Activated CD8-positive, alpha-beta memory T cell treated with anti-CD3 and anti-CD28 coated beads for 4 hours (primary cell): ENCODE measurements around the gene RBL1.
"Not testable (repeated sequence)": the region's sequence is repeated elsewhere in the genome, so short reads cannot be mapped to it uniquely, and the experiment has no call there.

ENCODE experiments used
- DNase-seq, 2 donors: peaks; one replicate each; pipeline ENCODE4 v3.0.0-alpha.2; 2020; ENCODE audit warnings: low read depth in 2 of 2

RBL1 gene, protein sequence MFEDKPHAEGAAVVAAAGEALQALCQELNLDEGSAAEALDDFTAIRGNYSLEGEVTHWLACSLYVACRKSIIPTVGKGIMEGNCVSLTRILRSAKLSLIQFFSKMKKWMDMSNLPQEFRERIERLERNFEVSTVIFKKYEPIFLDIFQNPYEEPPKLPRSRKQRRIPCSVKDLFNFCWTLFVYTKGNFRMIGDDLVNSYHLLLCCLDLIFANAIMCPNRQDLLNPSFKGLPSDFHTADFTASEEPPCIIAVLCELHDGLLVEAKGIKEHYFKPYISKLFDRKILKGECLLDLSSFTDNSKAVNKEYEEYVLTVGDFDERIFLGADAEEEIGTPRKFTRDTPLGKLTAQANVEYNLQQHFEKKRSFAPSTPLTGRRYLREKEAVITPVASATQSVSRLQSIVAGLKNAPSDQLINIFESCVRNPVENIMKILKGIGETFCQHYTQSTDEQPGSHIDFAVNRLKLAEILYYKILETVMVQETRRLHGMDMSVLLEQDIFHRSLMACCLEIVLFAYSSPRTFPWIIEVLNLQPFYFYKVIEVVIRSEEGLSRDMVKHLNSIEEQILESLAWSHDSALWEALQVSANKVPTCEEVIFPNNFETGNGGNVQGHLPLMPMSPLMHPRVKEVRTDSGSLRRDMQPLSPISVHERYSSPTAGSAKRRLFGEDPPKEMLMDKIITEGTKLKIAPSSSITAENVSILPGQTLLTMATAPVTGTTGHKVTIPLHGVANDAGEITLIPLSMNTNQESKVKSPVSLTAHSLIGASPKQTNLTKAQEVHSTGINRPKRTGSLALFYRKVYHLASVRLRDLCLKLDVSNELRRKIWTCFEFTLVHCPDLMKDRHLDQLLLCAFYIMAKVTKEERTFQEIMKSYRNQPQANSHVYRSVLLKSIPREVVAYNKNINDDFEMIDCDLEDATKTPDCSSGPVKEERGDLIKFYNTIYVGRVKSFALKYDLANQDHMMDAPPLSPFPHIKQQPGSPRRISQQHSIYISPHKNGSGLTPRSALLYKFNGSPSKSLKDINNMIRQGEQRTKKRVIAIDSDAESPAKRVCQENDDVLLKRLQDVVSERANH

GRCh38 chr20:37095599-37096414 is at the start of gene RBL1:
TSS of gene RBL1 (minus strand) at chr20:37095997. CDS start at chr20:37095928, 69 bp downstream.
- DNase-seq = peak; percentile 54 to 65

DNA sequence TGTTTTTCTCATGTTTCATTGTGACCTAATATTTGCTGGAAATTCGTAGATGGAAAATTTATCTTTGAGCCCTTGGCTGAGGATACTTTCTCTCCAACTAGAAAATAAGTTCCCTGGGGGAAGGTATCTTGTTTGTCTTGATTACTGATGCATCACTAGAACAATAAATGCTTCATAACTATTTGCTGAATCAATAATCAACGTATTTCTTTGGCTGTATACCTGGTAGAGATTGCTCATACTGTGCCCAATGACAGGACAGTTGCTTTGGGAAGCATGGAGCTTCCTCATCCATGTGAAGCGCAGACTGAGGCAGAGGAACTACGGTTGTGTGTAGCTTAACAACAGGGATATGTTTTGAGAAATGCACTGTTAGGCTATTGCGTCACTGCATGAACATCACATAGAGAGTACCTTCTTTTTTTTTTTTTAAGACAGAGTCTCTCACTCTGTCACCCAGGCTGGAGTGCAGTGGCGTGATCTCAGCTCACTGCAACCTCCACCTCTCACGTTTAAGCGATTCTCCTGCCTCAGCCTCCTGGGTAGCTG is 49.1 kb upstream of the RBL1 start:
- DNase-seq = no peak

DNA sequence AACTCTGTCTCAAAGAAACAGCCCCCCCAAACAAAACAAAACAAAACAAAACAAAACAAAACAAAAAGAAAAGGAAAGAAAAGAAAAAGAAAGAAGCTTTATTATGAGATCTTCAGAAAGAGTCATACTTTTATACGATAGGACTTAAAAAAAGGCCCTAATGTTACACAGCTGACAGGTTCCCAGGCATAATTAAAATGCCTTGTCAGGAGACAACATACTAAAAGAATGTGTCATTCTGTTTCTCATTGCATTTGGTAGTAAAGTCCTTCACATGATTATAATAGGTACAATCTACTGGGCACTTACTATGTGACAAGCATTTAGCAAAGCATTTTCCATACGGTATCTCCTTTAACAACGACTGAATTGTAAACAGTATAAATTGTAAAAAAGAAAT is 46.9 kb upstream of the RBL1 start:
- DNase-seq = no peak

GRCh38 chr20:37137547-37137946 is 41.8 kb upstream of the RBL1 start:
- no peak for DNase-seq

DNA sequence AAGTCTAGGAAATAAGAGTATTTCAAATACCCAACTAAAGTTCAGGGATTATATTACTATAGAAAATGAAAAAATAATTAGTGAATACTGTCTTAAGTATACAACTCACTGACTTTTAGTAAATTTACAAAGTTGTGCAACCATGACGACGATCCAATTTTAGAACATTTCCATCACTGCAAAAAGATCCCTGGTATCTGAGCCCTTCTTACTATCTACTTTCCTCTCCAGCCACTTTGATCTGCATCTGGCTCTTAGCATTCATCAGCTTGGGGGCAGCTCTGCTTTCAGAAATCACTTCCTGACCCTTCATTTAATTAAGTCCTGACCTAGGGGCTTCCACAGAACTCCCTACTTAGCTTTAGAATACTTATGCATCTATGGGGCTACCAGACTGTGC is 38.2 kb upstream of the RBL1 start:
- DNase-seq = no peak

GRCh38 chr20:37131486-37131885 is 35.7 kb upstream of the RBL1 start:
- no peak for DNase-seq

DNA sequence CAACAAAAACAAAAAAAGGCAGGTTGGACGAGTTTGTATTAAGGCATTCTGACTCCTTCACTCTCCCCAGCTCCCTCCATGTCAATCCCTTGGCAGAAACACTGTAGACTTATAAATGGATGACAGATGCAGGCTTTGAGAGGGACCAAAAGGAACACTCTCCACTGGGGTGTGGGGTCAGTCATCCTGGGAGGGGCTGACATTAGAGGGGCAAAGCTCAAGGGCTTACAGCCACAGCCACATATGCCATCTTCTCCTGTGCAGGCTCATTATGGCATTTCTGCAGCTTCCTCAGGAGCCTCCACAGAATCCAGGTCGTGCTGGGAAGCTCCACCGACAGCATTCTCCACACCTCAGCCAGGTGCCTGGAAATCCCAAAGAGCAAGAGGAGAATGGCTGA is 33.0 kb upstream of the RBL1 start:
- no peak for DNase-seq

GRCh38 chr20:37126290-37126689 is 30.5 kb upstream of the RBL1 start:
- not testable (repeated sequence) for DNase-seq

DNA sequence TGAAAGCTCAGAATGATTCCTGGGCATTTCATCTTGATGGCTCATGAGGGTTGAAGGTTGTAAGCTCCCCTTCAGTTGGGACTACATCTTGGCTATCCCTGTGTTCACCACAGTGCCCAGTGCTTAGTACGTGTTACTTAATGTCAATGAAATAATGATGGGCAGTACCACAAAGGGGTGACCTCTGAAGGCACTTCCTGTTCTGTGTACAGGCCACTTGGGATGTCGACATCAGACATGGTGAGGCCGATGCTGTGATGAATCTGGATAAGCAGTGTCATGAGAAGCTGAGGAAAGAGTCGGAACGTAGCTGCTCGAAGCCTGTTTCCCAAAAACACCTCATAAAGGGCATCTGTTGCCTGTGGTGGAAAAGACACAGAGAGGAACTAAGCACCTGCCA is 27.6 kb upstream of the RBL1 start:
- DNase-seq = no peak

- DNase-seq = no peak
These were observed 24.7 kb upstream of the RBL1 start for GRCh38 chr20:37120497-37120896.

DNA sequence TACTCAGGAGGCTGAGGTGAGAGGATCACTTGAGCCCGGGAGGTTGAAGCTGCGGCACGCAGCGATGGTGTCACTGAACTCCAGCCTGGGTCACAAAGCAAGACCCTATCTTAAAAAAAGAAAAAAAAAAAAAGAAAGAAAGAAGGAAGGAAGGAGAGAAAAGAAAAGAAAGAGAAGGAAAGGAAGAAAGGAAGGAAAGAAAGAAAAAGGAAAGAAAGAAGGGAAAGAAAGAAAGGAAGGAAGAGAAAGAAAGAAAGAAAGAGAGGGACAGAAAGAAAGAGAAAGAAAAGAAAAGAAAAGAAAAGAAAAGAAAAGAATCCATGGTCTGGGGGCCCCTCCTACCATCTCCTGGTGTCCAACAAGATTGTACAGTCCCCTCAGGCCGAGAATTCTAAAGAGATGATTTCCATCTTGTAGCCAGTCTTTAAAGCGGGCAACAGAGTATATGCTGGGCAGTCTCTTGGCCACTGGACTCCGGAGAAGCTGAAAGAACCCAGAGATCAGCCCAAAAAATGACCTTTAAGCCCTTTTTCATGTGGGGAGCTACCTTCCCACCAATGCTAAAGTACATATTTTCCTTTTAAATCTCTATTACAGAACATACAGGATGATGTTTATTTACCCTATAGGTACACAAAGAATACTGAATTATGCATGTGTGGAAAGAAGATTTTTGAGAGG is 23.7 kb upstream of the RBL1 start:
- DNase-seq = no peak

GRCh38 chr20:37114012-37114411 is 18.2 kb upstream of the RBL1 start:
- DNase-seq = no peak

- no peak for DNase-seq
These were observed 16.2 kb upstream of the RBL1 start for GRCh38 chr20:37111926-37112455.

GRCh38 chr20:37108676-37109075 is 12.9 kb upstream of the RBL1 start:
- DNase-seq = no peak

GRCh38 chr20:37102571-37102970 is 6.8 kb upstream of the RBL1 start:
- DNase-seq = no peak

DNA sequence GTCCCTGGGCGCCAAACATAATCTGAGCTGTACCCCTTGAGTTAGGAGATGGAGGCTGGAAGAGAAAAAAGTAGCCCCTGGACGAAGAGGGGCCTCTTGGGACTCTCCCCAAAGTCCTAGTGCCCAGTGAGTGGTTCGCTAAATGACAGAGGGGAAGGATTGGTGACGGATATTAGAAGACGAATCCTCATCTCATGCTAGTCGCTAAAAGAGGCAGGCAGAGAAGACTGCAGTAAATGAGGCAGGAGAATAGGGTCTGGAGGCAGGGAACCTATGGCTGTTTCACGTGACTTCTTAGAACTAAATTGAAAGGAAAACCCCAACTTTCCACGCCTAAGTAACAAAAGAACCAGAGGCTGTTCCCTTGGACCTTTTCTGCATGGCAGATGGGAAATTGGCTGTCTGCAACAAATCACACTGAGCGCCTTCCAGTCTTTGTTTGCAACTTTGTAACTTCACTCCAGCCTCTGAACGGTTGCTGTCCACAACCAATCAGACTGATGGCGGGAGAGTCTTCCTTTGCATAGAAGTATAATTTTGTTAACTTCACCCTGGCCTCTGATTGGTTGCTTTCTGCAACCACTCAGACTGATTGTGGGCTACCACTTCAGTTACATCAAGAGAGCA is 731 bp upstream of the RBL1 start:
- DNase-seq = no peak

- no peak for DNase-seq
These were observed 644 bp downstream of the RBL1 start for GRCh38 chr20:37095108-37095598.

DNA sequence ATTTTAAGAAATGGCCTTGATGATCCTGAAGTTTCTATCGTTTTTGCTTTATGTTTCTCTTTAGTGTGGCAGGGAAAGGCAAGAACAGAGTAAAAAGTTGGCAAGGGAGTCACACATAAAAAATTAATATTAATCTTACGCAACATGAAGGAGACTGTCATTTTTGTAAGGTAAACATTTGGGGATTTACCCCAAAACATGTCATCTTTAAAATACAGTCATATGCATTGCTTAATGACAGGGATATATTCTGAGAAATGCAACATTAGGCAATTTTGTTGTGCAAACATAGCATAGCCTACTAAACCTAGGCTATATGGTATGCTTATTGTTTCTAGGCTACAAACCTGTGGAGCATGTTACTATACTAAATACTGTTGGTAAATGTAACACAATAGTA is 5.4 kb downstream of the RBL1 start:
- DNase-seq = no peak

- DNase-seq = no peak
These were observed 14.0 kb downstream of the RBL1 start for GRCh38 chr20:37081717-37082289.
